ENCODE results near the gene SGMS1.

GRCh38 chr10:50470345-50470744 is 153.4 kb downstream of the SGMS1 start:
- TF ChIP-seq CTCF (IDR thresholded peaks at IDR 0.05), result no peak
- TF ChIP-seq POLR2AphosphoS5 (IDR thresholded peaks at IDR 0.05), result no peak
- no peak for TF ChIP-seq POLR2A (IDR thresholded peaks at IDR 0.05)

All from prostate gland (tissue), 2 donors.